Liver (tissue), 3 donors: ENCODE results near the gene IFT43.

Experiments used
- CTCF ChIP-seq: fragments of 150-350 bp; IDR thresholded peaks from 2 replicates; pipeline ENCODE4 v1.5.1; 2017; ENCODE audit warnings: improper control_type of control experiment, low read depth, low read length; ENCODE audit not compliant: missing input control
- FOXA1 ChIP-seq: IDR thresholded peaks from 2 replicates; pipeline ENCODE4 v1.6.1; 2016; ENCODE audit warnings: antibody characterized with exemption
- MAX ChIP-seq: IDR thresholded peaks from 2 replicates; pipeline ENCODE4 v1.6.1; 2016; ENCODE audit warnings: antibody characterized with exemption
- RAD21 ChIP-seq, 2 donors: IDR thresholded peaks; 2 replicates each; pipeline ENCODE4 v1.6.1; 2016; ENCODE audit warnings: antibody characterized with exemption in 2 of 2, mild to moderate bottlenecking in 2 of 2
- RXRA ChIP-seq, 2 donors: IDR thresholded peaks; 2 replicates each; pipeline ENCODE4 v1.6.1; 2017 to 2018; ENCODE audit warnings: antibody characterized with exemption in 2 of 2, mild to moderate bottlenecking in 1 of 2
- TAF1 ChIP-seq: conservative IDR thresholded peaks from 2 replicates; pipeline ENCODE4 v1.6.1; 2016; ENCODE audit warnings: antibody characterized with exemption, mild to moderate bottlenecking
- YY1 ChIP-seq: IDR thresholded peaks from 2 replicates; pipeline ENCODE4 v1.6.1; 2016; ENCODE audit warnings: antibody characterized with exemption, mild to moderate bottlenecking
- TF ChIP-seq, protein P1 (sequence below): IDR thresholded peaks from 2 replicates; pipeline ENCODE4 v1.6.1; 2016; ENCODE audit warnings: antibody characterized with exemption, mild to moderate bottlenecking
- donor health status: healthy.
- donor health status: healthy.

DNA sequence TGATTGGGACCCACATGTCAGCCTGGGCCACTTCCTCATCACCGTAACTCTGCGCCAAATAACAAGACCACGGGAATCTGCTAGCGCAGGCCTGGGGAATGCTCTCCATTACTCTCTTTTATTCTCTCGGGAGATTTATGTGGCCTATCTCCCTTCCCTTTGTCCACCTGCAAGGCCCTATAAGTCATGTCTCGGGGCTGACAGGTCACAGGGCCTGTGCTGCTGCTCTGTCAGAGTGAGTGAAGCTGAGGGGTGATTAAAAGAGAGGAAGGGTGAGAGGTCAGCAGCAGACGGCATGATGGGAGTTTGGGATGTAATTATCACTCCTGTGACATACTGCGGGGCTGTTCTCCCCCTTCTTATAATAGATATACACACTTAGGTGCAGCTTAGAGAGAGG is 139.9 kb downstream of the IFT43 start:
- no peak for TF ChIP-seq CTCF
- TF ChIP-seq FOXA1, result no peak
- TF ChIP-seq MAX, result no peak
- no peak for TF ChIP-seq RAD21 (IDR thresholded peaks at IDR 0.05)
- TF ChIP-seq, protein P1, sequence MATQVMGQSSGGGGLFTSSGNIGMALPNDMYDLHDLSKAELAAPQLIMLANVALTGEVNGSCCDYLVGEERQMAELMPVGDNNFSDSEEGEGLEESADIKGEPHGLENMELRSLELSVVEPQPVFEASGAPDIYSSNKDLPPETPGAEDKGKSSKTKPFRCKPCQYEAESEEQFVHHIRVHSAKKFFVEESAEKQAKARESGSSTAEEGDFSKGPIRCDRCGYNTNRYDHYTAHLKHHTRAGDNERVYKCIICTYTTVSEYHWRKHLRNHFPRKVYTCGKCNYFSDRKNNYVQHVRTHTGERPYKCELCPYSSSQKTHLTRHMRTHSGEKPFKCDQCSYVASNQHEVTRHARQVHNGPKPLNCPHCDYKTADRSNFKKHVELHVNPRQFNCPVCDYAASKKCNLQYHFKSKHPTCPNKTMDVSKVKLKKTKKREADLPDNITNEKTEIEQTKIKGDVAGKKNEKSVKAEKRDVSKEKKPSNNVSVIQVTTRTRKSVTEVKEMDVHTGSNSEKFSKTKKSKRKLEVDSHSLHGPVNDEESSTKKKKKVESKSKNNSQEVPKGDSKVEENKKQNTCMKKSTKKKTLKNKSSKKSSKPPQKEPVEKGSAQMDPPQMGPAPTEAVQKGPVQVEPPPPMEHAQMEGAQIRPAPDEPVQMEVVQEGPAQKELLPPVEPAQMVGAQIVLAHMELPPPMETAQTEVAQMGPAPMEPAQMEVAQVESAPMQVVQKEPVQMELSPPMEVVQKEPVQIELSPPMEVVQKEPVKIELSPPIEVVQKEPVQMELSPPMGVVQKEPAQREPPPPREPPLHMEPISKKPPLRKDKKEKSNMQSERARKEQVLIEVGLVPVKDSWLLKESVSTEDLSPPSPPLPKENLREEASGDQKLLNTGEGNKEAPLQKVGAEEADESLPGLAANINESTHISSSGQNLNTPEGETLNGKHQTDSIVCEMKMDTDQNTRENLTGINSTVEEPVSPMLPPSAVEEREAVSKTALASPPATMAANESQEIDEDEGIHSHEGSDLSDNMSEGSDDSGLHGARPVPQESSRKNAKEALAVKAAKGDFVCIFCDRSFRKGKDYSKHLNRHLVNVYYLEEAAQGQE, result no peak
- TF ChIP-seq YY1, result no peak
- TF ChIP-seq TAF1, result no peak
- TF ChIP-seq RXRA (IDR thresholded peaks at IDR 0.05), result no peak
